ENCODE results near the gene BACE2. TPM values are rescaled to one million over a fixed set of nuclear protein-coding genes. Genes with fewer than 3 reads are reported as not detected.

The BACE2 gene
- total RNA-seq, 1 experiment from 2014 or later = 23.2 TPM

DNA sequence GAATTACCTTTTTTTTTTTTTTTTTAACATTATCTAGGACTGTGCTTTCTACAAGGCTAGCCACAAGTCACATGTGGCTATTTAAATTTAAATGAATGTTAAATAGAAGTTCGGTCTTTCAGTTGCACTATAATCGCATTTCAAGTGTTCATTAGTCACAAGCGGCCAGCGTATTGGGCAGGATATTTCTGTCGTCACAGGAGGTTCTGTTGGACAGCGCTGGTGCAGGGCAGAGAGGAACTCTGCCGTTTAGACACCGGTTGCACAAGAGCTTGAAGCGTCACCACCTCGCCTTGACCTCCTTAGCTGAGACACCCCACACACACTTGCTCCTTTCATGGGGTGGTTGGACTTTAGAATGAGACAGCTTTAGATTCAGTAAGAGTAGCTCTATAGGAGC lies 64.1 kb downstream of the BACE2 start:
- Histone ChIP-seq H3K9me2 (ENCODE audit: insufficient read depth) (no peaks in the 10 kb centered on the region), H4K20me1 (ENCODE audit: insufficient read depth) (no peaks in the 10 kb centered on the region), H3K36me3 (ENCODE audit: control insufficient read depth in 1 of 2, insufficient read depth in 2 of 2, low read length in 2 of 2) (no peaks in the 10 kb centered on the region), H2AFZ (ENCODE audit: low read depth, low read length, poor library complexity, severe bottlenecking) (no peak overlapping the region), H3K9ac (ENCODE audit: low read length) (no peak overlapping the region), H3K27ac (ENCODE audit: low read depth, low read length) (no peak overlapping the region), H3K9me3 (ENCODE audit: control insufficient read depth in 1 of 2, insufficient read depth in 1 of 2, low read depth in 1 of 2, low read length in 2 of 2) (no peaks in the 10 kb centered on the region), H3K27me3 (ENCODE audit: insufficient read depth, low read length) (no peaks in the 10 kb centered on the region), H3K79me2 (ENCODE audit: insufficient read depth, low read length) (no peaks in the 10 kb centered on the region), H3K4me1 (ENCODE audit: control insufficient read depth in 1 of 2, insufficient read depth in 2 of 2, low read length in 2 of 2) (no peaks in the 10 kb centered on the region), H3K4me3 (replicated peaks in 1 of 2; ENCODE audit: low read depth in 1 of 2, low read length in 2 of 2) (no peak overlapping the region), H3K4me2 (ENCODE audit: low read length) (no peak overlapping the region)
- intact Hi-C loops (cut with micrococcal nuclease) = no loop called here
- no peak for TF ChIP-seq EZH2 (IDR thresholded peaks at IDR 0.05)
- TF ChIP-seq POLR2A (IDR thresholded peaks at IDR 0.05; ENCODE audit: borderline replicate concordance, extremely low read depth, insufficient read depth, insufficient read length) = no peak
- no peak for TF ChIP-seq POLR2AphosphoS5 (IDR thresholded peaks at IDR 0.05; ENCODE audit: low read depth, low read length)
- no peak for TF ChIP-seq SIN3A (IDR thresholded peaks at IDR 0.05; ENCODE audit: low read depth)
- no peak for TF ChIP-seq EGR1 (IDR thresholded peaks at IDR 0.05; ENCODE audit: low read depth)
- TF ChIP-seq, protein P1, sequence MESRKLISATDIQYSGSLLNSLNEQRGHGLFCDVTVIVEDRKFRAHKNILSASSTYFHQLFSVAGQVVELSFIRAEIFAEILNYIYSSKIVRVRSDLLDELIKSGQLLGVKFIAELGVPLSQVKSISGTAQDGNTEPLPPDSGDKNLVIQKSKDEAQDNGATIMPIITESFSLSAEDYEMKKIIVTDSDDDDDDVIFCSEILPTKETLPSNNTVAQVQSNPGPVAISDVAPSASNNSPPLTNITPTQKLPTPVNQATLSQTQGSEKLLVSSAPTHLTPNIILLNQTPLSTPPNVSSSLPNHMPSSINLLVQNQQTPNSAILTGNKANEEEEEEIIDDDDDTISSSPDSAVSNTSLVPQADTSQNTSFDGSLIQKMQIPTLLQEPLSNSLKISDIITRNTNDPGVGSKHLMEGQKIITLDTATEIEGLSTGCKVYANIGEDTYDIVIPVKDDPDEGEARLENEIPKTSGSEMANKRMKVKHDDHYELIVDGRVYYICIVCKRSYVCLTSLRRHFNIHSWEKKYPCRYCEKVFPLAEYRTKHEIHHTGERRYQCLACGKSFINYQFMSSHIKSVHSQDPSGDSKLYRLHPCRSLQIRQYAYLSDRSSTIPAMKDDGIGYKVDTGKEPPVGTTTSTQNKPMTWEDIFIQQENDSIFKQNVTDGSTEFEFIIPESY (IDR thresholded peaks at IDR 0.05; ENCODE audit: extremely low read depth, insufficient replicate concordance, low read length) = no peak
- CTCF ChIA-PET = no interaction called here
- POLR2A ChIA-PET = no interaction called here
- ATAC-seq = no peak
- BruUV-seq (replicated peaks) = no TSS peak
- no peak for DNase-seq (ENCODE audit: low read depth, low spot score)
- RAD21 ChIA-PET (ENCODE audit: low non-redundant PET in 1 of 2, low total read pairs in 2 of 2, uncharacterized antibody in 2 of 2, unreplicated experiment in 2 of 2) = no interaction called here

GRCh38 chr21:41233916-41234315 lies 66.0 kb downstream of the BACE2 start:
- no peak for DNase-seq (ENCODE audit: low read depth, low spot score)
- Histone ChIP-seq H3K27ac (ENCODE audit: low read depth, low read length) (no peak overlapping the region), H3K36me3 (ENCODE audit: control insufficient read depth in 1 of 2, insufficient read depth in 2 of 2, low read length in 2 of 2) (peaks cover 0 to 3% of the 10 kb centered on the region in 2 experiments; a peak in 1 of 4 replicates), H3K9ac (ENCODE audit: low read length) (no peak overlapping the region), H3K4me1 (ENCODE audit: control insufficient read depth in 1 of 2, insufficient read depth in 2 of 2, low read length in 2 of 2) (no peaks in the 10 kb centered on the region), H3K9me2 (ENCODE audit: insufficient read depth) (no peaks in the 10 kb centered on the region), H4K20me1 (ENCODE audit: insufficient read depth) (no peaks in the 10 kb centered on the region), H3K27me3 (ENCODE audit: insufficient read depth, low read length) (no peaks in the 10 kb centered on the region), H3K79me2 (ENCODE audit: insufficient read depth, low read length) (no peaks in the 10 kb centered on the region), H2AFZ (ENCODE audit: low read depth, low read length, poor library complexity, severe bottlenecking) (no peak overlapping the region), H3K4me3 (replicated peaks in 1 of 2; ENCODE audit: low read depth in 1 of 2, low read length in 2 of 2) (no peak overlapping the region), H3K4me2 (ENCODE audit: low read length) (no peak overlapping the region), H3K9me3 (ENCODE audit: control insufficient read depth in 1 of 2, insufficient read depth in 1 of 2, low read depth in 1 of 2, low read length in 2 of 2) (no peaks in the 10 kb centered on the region)
- intact Hi-C loops (cut with micrococcal nuclease) = no loop called here
- no TSS peak for BruUV-seq (replicated peaks)
- POLR2A ChIA-PET = no interaction called here
- CTCF ChIA-PET = no interaction called here
- RAD21 ChIA-PET (ENCODE audit: low non-redundant PET in 1 of 2, low total read pairs in 2 of 2, uncharacterized antibody in 2 of 2, unreplicated experiment in 2 of 2) = no interaction called here
- ATAC-seq = no peak
- TF ChIP-seq TCF7L2 (IDR thresholded peaks at IDR 0.05; ENCODE audit: borderline replicate concordance, extremely low read depth, insufficient read depth, insufficient read length) = no peak
- TF ChIP-seq, protein P2, sequence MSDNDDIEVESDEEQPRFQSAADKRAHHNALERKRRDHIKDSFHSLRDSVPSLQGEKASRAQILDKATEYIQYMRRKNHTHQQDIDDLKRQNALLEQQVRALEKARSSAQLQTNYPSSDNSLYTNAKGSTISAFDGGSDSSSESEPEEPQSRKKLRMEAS (IDR thresholded peaks at IDR 0.05) = no peak
- TF ChIP-seq RAD21 (IDR thresholded peaks at IDR 0.05; ENCODE audit: low read depth) = no peak
- no peak for TF ChIP-seq CTCF (IDR thresholded peaks at IDR 0.05 in 2 of 3, conservative IDR thresholded peaks at IDR 0.05 in 1 of 3; ENCODE audit: borderline replicate concordance in 1 of 3, insufficient read depth in 1 of 3, low read depth in 2 of 3, low read length in 2 of 3)
- no peak for TF ChIP-seq ELF1 (IDR thresholded peaks at IDR 0.05; ENCODE audit: borderline replicate concordance, low read depth)
- TF ChIP-seq, protein P1 (IDR thresholded peaks at IDR 0.05; ENCODE audit: extremely low read depth, insufficient replicate concordance, low read length) = no peak

Measured in HCT116 (cell line).